GM23248 (cell line): ENCODE results near the gene ANKRD55.
"Not testable (repeated sequence)": the region's sequence is repeated elsewhere in the genome, so short reads cannot be mapped to it uniquely, and the experiment has no call there.

ENCODE experiments used
- EZH2 ChIP-seq: fragments of 200-600 bp; sonication (generic); IDR thresholded peaks from 2 replicates; pipeline ENCODE4 v1.6.1; 2018; ENCODE audit warnings: antibody characterized with exemption, mild to moderate bottlenecking; ENCODE audit not compliant: insufficient read depth, poor library complexity, severe bottlenecking
- EZH2phosphoT487 ChIP-seq: fragments of 200-600 bp; sonication (generic); IDR thresholded peaks from 2 replicates; pipeline ENCODE4 v1.6.1; 2018; ENCODE audit warnings: antibody characterized with exemption, moderate library complexity, mild to moderate bottlenecking, low read depth; ENCODE audit not compliant: insufficient read depth

GRCh38 chr5:56223298-56223697, 9.8 kb downstream of the ANKRD55 start:
- TF ChIP-seq EZH2, EZH2phosphoT487: not testable (repeated sequence)
